Breast epithelium (tissue), 3 donors: ENCODE data around the gene IL21R.

Experiments
- POLR2A ChIP-seq: fragments of 450-650 bp; IDR thresholded peaks from one replicate; pipeline ENCODE4 v1.6.1; 2016; ENCODE audit warnings: antibody characterized with exemption, mild to moderate bottlenecking, moderate library complexity
- POLR2AphosphoS5 ChIP-seq, 3 donors: sonication (generic); formaldehyde crosslinking; IDR thresholded peaks; one replicate each; pipeline ENCODE4 v1.6.1; 2017; ENCODE audit warnings: antibody characterized with exemption in 3 of 3
- TF ChIP-seq, protein P1 (sequence below), 3 donors: fragments of 450-650 bp; IDR thresholded peaks; one replicate each; pipeline ENCODE4 v1.5.1; 2016 to 2017; ENCODE audit warnings: antibody characterized with exemption in 3 of 3, mild to moderate bottlenecking in 3 of 3, moderate library complexity in 3 of 3

DNA sequence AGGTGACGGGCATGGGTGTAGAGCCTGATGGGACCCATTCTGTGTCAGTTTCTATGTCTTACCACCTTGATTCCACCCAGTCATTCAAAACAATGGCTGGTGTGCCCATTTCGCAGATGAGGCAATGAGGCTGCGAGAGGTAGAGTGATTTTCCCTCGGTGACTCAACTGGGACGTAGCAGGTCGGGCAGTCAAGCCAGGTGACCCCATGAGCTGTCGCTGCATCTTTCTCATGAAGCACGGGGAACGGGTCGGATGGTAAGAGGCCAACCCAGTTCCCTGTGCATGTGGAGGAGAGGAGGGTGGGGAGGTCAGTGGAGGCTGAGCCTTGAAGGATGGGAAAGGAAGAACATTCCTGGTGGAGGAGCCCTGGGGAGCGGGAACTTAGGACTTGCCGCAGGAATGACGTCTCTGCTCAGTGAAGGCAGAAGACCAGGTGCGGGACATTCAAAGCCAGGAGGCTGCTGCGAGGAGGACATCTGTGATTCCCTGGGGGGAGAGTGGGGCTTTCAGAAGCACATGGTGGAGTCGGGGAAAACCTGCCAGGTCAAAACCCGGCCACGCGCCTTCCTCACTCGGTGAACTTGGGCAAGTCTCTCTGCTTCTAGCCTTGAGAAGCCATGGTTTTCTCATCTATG, 1.1 kb downstream of the IL21R start:
- TF ChIP-seq, protein P1, sequence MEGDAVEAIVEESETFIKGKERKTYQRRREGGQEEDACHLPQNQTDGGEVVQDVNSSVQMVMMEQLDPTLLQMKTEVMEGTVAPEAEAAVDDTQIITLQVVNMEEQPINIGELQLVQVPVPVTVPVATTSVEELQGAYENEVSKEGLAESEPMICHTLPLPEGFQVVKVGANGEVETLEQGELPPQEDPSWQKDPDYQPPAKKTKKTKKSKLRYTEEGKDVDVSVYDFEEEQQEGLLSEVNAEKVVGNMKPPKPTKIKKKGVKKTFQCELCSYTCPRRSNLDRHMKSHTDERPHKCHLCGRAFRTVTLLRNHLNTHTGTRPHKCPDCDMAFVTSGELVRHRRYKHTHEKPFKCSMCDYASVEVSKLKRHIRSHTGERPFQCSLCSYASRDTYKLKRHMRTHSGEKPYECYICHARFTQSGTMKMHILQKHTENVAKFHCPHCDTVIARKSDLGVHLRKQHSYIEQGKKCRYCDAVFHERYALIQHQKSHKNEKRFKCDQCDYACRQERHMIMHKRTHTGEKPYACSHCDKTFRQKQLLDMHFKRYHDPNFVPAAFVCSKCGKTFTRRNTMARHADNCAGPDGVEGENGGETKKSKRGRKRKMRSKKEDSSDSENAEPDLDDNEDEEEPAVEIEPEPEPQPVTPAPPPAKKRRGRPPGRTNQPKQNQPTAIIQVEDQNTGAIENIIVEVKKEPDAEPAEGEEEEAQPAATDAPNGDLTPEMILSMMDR (IDR thresholded peaks at IDR 0.05): no peak
- no peak for TF ChIP-seq POLR2AphosphoS5 (IDR thresholded peaks at IDR 0.05)
- no peak for TF ChIP-seq POLR2A
